Ascending aorta (tissue), 2 donors: Measurements from ENCODE around the gene TAF7L. TPM values are rescaled to one million over a fixed set of nuclear protein-coding genes. Genes with fewer than 3 reads are reported as not detected.

Source experiments
- DNase-seq, 2 donors: peaks; one replicate each; pipeline ENCODE4 v3.0.0-alpha.2; 2019; ENCODE audit warnings: low spot score in 2 of 2
- H3K27ac ChIP-seq, 2 donors: fragments of 200-600 bp; sonication (generic); one replicate each; pipeline ENCODE4 v1.5.1; 2016 to 2017; ENCODE audit warnings: mild to moderate bottlenecking in 1 of 2
- H3K27me3 ChIP-seq: fragments of 200-600 bp; sonication (generic); one replicate; pipeline ENCODE4 v1.5.1; 2017
- H3K36me3 ChIP-seq, 2 donors: fragments of 200-600 bp; sonication (generic); one replicate each; pipeline ENCODE4 v1.5.1; 2016
- H3K4me1 ChIP-seq, 2 donors: fragments of 200-600 bp; sonication (generic); one replicate each; pipeline ENCODE4 v1.5.1; 2016 to 2017; ENCODE audit warnings: mild to moderate bottlenecking in 1 of 2
- H3K4me3 ChIP-seq, 2 donors: fragments of 200-600 bp; sonication (generic); one replicate each; pipeline ENCODE4 v1.5.1; 2016 to 2017; ENCODE audit warnings: mild to moderate bottlenecking in 1 of 2
- H3K9me3 ChIP-seq, 2 donors: fragments of 200-600 bp; sonication (generic); one replicate each; pipeline ENCODE4 v1.5.1; 2016
- intact Hi-C: fragments of 100-400 bp; cut with DNase I; formaldehyde crosslinking; loops from one replicate; pipeline ENCODE4 v1.15.1; 2023
- total RNA-seq: library from RNA; depleted of rRNA; stranded (reverse); fragments of >200 nt; gene quantifications from one replicate; pipeline ENCODE4 v1.1.0, GENCODE V29; 2016
- TF ChIP-seq, protein P1 (sequence below), 3 experiments: fragments of 200-600 bp in 2 of 3; fragments of 450-650 bp in 1 of 3; sonication (generic) in 2 of 3; IDR thresholded peaks; one replicate each; pipeline ENCODE4 v1.5.1; 2016 to 2019; ENCODE audit warnings: antibody characterized with exemption in 3 of 3, mild to moderate bottlenecking in 1 of 3, moderate library complexity in 1 of 3

TAF7L gene
- total RNA-seq, 1 donor from 2014 or later: not detected

GRCh38 chrX:101219864-101220346 lies 71.2 kb downstream of the TAF7L start:
- no peak for DNase-seq
- intact Hi-C loops: no loop called here
- no peak overlapping the region for H3K27ac ChIP-seq
- no peaks in the 10 kb centered on the region for H3K36me3 ChIP-seq
- H3K4me3 ChIP-seq: no peak overlapping the region
- TF ChIP-seq, protein P1, sequence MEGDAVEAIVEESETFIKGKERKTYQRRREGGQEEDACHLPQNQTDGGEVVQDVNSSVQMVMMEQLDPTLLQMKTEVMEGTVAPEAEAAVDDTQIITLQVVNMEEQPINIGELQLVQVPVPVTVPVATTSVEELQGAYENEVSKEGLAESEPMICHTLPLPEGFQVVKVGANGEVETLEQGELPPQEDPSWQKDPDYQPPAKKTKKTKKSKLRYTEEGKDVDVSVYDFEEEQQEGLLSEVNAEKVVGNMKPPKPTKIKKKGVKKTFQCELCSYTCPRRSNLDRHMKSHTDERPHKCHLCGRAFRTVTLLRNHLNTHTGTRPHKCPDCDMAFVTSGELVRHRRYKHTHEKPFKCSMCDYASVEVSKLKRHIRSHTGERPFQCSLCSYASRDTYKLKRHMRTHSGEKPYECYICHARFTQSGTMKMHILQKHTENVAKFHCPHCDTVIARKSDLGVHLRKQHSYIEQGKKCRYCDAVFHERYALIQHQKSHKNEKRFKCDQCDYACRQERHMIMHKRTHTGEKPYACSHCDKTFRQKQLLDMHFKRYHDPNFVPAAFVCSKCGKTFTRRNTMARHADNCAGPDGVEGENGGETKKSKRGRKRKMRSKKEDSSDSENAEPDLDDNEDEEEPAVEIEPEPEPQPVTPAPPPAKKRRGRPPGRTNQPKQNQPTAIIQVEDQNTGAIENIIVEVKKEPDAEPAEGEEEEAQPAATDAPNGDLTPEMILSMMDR (IDR thresholded peaks at IDR 0.05): no peak
- H3K27me3 ChIP-seq: peaks cover 4% of the 10 kb centered on the region
- no peaks in the 10 kb centered on the region for H3K4me1 ChIP-seq
- H3K9me3 ChIP-seq: no peaks in the 10 kb centered on the region

DNA sequence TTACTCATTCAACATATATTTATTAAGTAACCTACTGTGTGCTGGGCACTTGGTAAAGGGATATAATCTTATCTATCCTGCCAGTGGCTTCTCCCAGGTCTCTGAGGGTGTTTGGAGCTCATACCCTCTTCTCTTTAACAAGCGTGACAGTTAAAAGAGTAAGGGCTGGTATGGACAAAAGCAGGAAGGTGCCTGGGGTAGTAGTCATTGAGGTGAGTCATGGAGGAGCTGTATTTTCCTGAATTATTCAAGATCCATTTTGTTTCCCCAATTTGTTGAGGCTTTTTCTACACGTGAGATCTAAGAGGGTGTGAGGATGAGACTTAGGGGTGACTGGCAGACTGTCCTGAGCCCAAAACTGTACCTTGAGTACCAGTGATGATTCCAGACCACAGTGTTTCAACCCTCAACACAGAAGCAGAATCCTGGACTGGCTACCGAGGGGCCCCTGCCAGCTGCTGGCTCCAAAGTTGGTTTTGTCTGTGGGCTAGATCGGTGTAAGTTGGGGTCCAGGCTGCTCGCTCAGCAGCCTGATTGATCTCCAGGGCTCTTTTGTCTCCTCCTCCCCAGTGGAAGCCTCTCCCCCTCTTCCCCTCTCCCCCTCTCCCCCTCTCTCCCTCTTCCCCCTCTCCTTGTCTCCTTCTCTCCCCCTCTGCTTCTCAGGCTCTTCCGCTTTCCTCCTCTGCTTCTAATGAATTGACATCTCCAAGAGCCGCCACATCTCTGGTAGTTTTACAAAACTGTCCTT lies 71.8 kb downstream of the TAF7L start, which contains the start of gene DRP2:
TSS of gene DRP2 (plus strand) at position 671 of the 748 bp plus-strand sequence. CDS start 11,862 bp downstream, outside the sequence.
- TF ChIP-seq, protein P1 (IDR thresholded peaks at IDR 0.05): no peak
- DNase-seq: no peak
- H3K36me3 ChIP-seq: no peaks in the 10 kb centered on the region
- no peaks in the 10 kb centered on the region for H3K9me3 ChIP-seq
- H3K27me3 ChIP-seq: peaks cover 4% of the 10 kb centered on the region
- H3K4me3 ChIP-seq: no peak within 1 kb of the TSS
- no peak within 1 kb of the TSS for H3K27ac ChIP-seq
- intact Hi-C loops: no loop called here
- H3K4me1 ChIP-seq: no peaks in the 10 kb centered on the region

Other genes with a start within 250 kb of the TAF7L start
- 4.5 TPM for gene TRMT2B, start 239.2 kb downstream of the TAF7L start, total RNA-seq
- gene TMEM35A, start 212.5 kb downstream of the TAF7L start, total RNA-seq: not detected
- gene CENPI, start 193.1 kb downstream of the TAF7L start, total RNA-seq: not detected
- gene DRP2, start 71.5 kb downstream of the TAF7L start, total RNA-seq: 2.4 TPM
- gene TIMM8A, start 57.4 kb upstream of the TAF7L start, total RNA-seq: not detected
- 0.64 TPM for gene BTK, start 94.9 kb upstream of the TAF7L start, total RNA-seq
- gene RPL36A, start 99.7 kb upstream of the TAF7L start, total RNA-seq: 822 TPM
- gene GLA, start 116.6 kb upstream of the TAF7L start, total RNA-seq: 9.0 TPM
- 21.4 TPM for gene HNRNPH2, start 116.9 kb upstream of the TAF7L start, total RNA-seq
- gene ARMCX4, start 194.1 kb upstream of the TAF7L start, total RNA-seq: 7.3 TPM